GM19452 (cell line): ENCODE results near the gene XXYLT1.
"Not testable (repeated sequence)": the region's sequence is repeated elsewhere in the genome, so short reads cannot be mapped to it uniquely, and the experiment has no call there.

ENCODE experiments used
- ATAC-seq: cut with Tn5 transposase; IDR thresholded peaks from one replicate; pipeline ENCODE4 v1.9.1; 2021; ENCODE audit not compliant: unreplicated experiment

Gene XXYLT1

DNA sequence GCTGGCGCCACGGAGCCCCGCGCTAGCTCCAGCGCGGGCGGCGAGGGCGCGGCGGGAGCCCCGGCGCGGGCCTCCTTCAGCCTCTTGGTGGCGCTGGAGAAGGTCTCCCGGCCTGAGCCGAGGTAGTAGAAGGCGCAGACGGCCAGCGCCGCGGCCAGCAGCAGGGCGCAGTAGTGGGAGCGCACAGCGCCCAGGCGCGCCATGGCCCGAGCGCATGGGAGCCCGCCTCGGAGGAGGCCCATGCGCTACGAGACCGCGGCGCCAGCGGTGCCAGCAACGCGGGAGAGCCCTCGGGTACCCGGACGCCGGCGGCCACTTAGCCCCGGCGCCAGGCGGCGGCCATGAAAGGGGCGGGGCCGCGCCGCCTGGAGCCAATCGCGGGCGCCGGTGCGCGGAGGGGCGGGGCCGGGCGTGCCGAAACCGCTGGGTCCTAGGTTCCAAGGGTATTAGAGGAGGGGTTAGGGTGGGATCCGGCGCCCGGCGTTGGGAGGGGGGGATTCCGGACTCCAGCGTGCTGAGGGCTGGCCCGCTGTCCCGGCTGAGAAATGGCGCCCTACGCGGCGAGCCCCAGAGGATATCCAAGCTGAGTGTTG, at the start of gene XXYLT1:
XXYLT1 (minus strand) TSS at position 343 of the 593 bp plus-strand sequence; CDS start at position 242, 101 bp downstream.
- peak; percentile 70 for ATAC-seq

- ATAC-seq, result no peak
Measured at GRCh38 chr3:195319060-195319459, 48.1 kb upstream of the XXYLT1 start.

DNA sequence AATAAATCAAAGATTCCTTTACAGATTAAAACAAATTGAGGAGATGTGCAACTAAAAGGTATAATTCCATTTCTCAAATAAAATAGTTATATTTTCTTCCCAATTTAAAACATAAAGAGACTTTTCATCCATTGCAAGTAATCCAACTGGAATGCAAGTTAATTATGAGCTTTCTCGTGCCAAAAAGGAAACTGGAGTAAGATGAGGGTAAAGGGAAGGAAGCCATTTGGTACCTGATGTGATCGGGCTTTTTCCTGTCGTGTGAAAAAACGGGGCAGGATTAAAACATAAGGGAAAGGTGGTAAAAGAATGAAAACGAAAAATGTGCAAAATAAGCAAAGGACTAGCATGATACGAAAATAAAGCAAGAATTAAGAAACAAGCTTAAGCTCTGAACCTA, 41.8 kb upstream of the XXYLT1 start:
- no peak for ATAC-seq

- no peak for ATAC-seq
Measured at GRCh38 chr3:195307711-195308110, 36.8 kb upstream of the XXYLT1 start.

GRCh38 chr3:195306369-195306768, 35.4 kb upstream of the XXYLT1 start:
- no peak for ATAC-seq

DNA sequence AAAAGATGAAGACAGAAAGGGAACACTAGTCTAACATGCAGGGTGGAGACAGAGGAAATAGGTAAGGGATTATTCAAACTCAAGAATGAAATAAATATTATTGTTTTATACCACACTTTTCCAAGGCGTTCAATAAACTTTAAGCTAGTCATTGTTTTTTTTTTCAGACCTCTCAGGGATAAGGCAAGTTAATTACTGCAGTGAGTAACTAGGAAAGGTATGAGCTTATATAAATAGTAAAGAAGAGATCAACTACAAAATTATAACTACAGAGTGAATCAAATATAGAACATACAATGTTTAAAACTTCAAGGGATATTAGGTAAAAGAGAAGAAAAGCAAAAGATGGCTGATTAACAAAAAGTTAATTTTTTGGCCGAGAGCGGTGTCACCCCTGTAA, 31.5 kb upstream of the XXYLT1 start:
- ATAC-seq, result no peak

DNA sequence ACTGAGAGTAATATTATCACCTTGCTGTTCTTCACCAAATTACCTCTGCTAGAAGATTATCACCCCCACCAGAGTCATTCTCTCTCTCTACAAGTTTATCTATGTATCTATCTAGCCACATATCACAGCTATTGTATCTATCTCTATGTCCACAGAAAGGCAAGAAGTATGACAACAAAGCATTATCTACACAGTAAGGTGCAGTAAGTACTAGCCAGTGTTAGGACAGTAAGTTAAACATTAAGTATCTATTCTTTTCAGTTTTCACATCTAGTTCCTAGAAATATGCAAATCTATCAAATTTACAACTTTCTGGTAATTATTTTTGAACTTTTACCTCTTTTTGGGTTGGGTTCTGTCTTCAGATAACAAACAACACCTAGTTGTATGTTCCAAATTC, 26.5 kb upstream of the XXYLT1 start:
- ATAC-seq, result no peak

DNA sequence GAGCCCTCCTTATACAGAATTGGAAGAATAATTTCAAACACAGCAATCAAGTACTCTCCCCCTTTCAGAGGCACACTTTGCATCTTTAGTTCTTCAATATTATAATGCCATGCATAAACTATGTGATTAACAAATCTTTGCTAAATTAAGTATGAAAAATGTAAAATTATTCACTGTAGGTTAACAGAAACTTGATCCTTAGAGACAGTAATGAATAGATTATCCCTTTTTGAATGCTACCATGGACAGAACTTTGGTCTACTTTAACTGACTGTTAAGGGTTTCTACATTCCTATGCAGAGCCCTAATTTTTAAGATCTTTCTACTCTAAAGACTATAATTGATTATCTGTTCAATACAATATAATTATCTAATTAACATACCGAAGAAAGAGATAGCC, 25.7 kb upstream of the XXYLT1 start:
- no peak for ATAC-seq

- ATAC-seq, result no peak
Measured at GRCh38 chr3:195291121-195291520, 20.2 kb upstream of the XXYLT1 start.

DNA sequence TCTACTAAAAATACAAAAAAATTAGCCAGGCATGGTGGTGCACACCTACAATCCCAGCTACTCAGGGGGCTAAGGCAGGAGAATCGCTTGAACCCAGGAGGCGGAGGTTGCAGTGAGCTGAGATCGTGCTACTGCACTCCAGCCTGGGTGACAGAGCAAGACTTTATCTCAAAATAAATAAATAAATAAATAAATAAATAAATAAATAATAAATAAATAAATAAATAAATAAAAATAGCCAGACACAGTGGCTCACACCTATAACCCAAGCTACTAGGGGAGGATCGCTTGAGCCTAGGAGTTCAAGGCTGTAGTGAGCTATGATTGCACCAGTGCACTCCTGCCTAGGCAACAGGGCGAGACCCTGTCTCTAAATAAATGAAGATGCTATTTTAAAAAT, 19.7 kb upstream of the XXYLT1 start:
- not testable (repeated sequence) for ATAC-seq

DNA sequence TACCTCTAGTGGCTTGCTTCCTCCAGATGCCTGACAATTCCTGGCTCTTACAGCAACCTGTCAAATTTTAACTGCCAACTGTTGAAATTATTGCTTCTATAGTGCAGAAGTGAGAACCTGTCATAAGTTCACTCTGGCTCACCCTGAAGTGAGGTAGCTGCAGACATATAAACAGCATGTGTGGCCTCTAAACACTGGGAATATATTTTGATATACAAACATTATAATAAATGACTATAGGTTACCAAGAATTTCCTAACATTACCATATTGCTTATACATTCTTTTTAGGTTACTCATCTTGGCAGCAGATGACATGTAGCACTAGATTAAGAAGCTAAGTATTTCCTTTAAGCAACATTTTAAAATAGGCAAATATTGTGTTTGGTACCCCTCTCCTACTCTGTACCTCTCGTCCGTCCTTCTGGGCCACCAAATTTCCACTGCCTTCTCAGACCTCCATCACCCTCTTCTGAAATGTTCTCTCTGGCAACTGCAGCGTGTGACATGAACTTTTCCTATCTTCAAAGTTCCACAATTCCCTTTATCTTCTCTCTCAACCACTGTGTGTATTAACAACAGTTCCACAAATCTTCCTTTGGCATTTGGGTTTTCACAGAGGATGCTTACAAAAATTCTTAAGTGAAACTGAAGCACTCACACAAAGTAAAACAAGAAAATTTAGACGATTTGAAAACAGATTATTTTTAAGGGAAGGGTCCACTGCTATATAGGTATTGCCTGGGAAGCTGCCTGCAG, 15.3 kb upstream of the XXYLT1 start:
- ATAC-seq, result no peak

- no peak for ATAC-seq
Measured at GRCh38 chr3:195285372-195285771, 14.4 kb upstream of the XXYLT1 start.

- ATAC-seq, result no peak
Measured at GRCh38 chr3:195284842-195285241, 13.9 kb upstream of the XXYLT1 start.

GRCh38 chr3:195282961-195283360, 12.0 kb upstream of the XXYLT1 start:
- no peak for ATAC-seq

DNA sequence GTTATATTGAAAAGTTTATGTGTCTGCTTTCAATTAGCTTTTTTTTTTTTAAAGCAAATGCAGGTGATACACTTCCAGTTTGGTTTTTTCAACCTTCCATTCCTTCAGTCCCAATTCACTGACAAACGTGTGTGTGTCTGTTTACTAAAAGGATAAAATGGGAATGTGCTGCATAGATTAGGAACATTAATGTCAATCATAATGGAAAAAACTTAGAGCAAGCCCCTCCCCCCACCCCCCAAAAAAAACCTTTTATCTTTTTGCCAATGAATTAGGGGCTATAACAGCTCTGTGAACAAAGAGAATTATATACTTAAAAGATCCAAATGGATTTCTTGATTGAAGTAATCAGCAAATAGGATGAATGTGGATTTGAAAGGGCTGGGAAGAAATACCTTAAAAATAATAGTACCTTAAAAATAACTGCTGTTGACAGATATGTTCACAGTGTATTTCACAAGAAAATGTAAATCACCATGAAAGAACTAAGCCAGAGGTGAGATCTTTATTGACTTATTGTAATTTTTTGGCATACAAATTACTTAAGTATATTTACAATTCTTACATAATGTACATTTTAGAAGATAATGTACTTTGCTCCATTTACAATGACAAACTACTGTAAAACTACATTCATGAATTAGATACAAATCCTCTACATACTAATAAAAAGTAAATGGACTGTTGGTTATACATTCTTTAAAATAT, 3.5 kb upstream of the XXYLT1 start:
- no peak for ATAC-seq

GRCh38 chr3:195271410-195272243, 668 bp upstream of the XXYLT1 start:
- ATAC-seq, result peak; percentile 69

DNA sequence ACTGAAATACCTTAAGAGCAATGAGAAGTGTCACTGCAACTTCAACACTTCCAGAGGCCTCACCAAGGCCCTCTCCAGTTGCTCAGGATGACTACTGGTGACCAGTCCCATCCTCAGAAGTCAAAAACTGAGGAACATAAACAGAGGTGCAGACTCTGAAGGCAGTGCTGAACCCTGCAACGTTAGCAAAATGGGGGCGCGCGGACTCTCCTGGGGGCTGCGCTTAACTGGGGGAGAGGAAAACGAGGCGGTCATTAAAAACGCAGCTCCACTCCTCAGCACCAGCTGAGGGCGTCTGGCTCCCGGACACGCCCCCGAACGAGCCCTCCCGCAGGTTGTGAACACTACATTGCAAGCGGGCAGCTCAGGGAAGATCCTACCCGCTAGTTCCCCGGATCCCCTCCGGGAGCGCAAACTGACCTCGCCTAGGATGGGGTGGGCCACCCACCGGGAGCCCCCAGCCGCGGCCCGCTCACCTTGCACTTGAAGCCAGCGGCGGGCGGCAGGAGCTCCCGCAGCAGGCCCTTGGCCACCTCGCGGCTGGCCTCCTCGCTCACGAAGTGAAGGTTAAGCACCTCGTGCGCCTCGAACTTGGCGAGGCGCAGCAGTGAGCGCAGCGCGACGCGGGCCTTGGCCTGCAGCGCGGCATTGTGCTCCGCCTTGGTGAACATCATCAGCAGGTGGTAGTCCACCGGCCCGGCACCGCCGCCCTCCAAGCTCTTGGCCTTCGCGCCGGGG, 711 bp downstream of the XXYLT1 start:
- ATAC-seq, result peak; percentile 19

GRCh38 chr3:195269375-195270078, 1.4 kb downstream of the XXYLT1 start:
- no peak for ATAC-seq

DNA sequence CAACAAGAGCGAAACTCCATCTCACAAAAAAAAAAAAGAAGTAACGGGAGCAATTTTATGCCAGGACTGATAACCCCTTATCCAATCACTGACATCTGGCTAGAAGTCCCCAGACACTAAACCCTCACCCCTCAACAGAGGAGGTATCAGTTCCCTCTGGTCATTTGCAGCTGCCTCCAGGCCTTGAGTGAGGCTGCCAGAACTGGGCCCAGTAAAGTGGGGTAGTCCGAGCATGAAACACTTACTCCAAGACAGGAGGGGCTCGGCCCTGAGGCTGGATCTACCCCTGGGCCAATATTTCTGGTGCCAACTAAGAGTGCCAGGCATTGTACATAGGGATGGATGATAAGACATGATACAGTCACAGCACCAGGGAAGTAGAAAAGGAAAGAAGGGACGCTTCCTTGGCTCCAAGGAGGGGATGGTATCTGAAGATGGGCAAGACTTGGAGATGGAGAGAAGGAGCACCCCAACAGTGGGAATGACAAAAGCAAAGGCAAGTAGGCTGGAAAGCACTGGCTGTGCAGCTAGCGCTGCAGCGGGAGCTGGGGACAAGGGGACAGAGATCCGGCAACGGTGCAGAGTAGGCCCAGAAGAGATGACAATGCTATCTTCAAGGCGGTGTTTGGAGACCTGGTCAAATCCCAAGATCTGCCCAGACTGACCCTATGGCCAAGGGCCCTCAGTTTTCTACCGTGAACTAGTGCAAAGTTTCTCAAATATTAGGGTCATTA, 2.2 kb downstream of the XXYLT1 start:
- no peak for ATAC-seq
